ENCODE results near the gene SLC25A10.

DNA sequence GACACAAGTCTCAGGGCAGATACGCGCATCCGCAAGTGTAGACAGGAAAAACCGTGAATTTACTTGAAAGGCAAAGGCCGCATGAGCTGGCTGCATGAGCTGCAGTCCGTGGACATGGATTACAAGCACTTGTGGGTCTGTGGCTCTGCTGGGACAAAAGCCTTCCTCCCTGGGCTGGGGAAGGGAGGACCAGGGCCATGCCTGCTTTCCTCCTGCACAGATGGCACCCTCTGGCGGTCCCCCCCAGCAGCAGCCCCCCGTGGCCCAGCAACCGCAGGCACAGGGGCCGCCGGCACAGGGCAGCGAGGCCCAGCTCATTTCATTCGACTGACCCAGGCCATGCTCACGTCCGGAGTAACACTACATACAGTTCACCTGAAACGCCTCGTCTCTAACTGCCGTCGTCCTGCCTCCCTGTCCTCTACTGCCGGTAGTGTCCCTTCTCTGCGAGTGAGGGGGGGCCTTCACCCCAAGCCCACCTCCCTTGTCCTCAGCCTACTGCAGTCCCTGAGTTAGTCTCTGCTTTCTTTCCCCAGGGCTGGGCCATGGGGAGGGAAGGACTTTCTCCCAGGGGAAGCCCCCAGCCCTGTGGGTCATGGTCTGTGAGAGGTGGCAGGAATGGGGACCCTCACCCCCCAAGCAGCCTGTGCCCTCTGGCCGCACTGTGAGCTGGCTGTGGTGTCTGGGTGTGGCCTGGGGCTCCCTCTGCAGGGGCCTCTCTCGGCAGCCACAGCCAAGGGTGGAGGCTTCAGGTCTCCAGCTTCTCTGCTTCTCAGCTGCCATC lies 10.6 kb upstream of the SLC25A10 start:
- TF ChIP-seq, protein P1, sequence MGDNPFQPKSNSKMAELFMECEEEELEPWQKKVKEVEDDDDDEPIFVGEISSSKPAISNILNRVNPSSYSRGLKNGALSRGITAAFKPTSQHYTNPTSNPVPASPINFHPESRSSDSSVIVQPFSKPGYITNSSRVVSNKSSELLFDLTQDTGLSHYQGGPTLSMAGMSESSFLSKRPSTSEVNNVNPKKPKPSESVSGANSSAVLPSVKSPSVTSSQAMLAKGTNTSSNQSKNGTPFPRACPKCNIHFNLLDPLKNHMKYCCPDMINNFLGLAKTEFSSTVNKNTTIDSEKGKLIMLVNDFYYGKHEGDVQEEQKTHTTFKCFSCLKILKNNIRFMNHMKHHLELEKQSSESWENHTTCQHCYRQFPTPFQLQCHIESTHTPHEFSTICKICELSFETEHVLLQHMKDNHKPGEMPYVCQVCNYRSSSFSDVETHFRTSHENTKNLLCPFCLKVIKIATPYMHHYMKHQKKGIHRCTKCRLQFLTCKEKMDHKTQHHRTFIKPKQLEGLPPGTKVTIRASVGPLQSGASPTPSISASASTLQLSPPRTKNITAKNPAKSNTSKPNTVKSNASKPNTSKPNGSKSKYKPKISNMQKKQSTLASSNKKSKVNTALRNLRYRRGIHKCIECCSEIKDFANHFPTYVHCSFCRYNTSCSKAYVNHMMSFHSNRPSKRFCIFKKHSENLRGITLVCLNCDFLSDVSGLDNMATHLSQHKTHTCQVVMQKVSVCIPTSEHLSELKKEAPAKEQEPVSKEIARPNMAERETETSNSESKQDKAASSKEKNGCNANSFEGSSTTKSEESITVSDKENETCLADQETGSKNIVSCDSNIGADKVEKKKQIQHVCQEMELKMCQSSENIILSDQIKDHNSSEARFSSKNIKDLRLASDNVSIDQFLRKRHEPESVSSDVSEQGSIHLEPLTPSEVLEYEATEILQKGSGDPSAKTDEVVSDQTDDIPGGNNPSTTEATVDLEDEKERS (tag by site-specific recombination; IDR thresholded peaks at IDR 0.05) = no peak
- no peak; the same call in 1 of the 2 replicates for TF ChIP-seq HOXD13 (CRISPR knock-in tag; IDR thresholded peaks at IDR 0.05; ENCODE audit: borderline replicate concordance)
- TF ChIP-seq, protein P2, sequence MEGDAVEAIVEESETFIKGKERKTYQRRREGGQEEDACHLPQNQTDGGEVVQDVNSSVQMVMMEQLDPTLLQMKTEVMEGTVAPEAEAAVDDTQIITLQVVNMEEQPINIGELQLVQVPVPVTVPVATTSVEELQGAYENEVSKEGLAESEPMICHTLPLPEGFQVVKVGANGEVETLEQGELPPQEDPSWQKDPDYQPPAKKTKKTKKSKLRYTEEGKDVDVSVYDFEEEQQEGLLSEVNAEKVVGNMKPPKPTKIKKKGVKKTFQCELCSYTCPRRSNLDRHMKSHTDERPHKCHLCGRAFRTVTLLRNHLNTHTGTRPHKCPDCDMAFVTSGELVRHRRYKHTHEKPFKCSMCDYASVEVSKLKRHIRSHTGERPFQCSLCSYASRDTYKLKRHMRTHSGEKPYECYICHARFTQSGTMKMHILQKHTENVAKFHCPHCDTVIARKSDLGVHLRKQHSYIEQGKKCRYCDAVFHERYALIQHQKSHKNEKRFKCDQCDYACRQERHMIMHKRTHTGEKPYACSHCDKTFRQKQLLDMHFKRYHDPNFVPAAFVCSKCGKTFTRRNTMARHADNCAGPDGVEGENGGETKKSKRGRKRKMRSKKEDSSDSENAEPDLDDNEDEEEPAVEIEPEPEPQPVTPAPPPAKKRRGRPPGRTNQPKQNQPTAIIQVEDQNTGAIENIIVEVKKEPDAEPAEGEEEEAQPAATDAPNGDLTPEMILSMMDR (tag by site-specific recombination; IDR thresholded peaks at IDR 0.05) = peak; percentile 90
- TF ChIP-seq KLF1 (tag by site-specific recombination; IDR thresholded peaks at IDR 0.05) = no peak
